ENCODE data around the gene PDZRN4.

PDZRN4 gene

GRCh38 chr12:41619705-41620104 is 431.6 kb downstream of the PDZRN4 start:
- no peaks in the 10 kb centered on the region for H3K9me3 ChIP-seq (ENCODE audit: insufficient read depth, low read length)
- no peak overlapping the region for H3K4me2 ChIP-seq (ENCODE audit: low read depth, low read length, poor library complexity, severe bottlenecking)
- no peak overlapping the region for H3K4me3 ChIP-seq (ENCODE audit: insufficient read depth, low read length, poor library complexity, severe bottlenecking)
- no peaks in the 10 kb centered on the region for H3K9me2 ChIP-seq (replicated peaks; ENCODE audit: insufficient read depth, low read length)
- no peak overlapping the region for H3K27ac ChIP-seq (ENCODE audit: low read depth, low read length)
- H3K27me3 ChIP-seq (ENCODE audit: low read length): no peaks in the 10 kb centered on the region
- no peaks in the 10 kb centered on the region for H3K36me3 ChIP-seq (ENCODE audit: low read length)
- no peak for TF ChIP-seq EZH2phosphoT487 (conservative IDR thresholded peaks at IDR 0.05; ENCODE audit: low read length)
- TF ChIP-seq CTCF (IDR thresholded peaks at IDR 0.05; ENCODE audit: insufficient read depth, low read length, poor library complexity, severe bottlenecking): no peak
- H3F3A ChIP-seq (ENCODE audit: insufficient read depth): no peaks in the 10 kb centered on the region
- H2AFZ ChIP-seq (ENCODE audit: low read depth, low read length, severe bottlenecking): no peak overlapping the region
- no peak overlapping the region for H3K9ac ChIP-seq (ENCODE audit: low read length)
- no peaks in the 10 kb centered on the region for H4K20me1 ChIP-seq (ENCODE audit: low read depth, low read length)
- H3K79me2 ChIP-seq (ENCODE audit: insufficient read depth, low read length): no peaks in the 10 kb centered on the region

- H3K4me3 ChIP-seq (ENCODE audit: insufficient read depth, low read length, poor library complexity, severe bottlenecking): no peak overlapping the region
- H3K9me2 ChIP-seq (replicated peaks; ENCODE audit: insufficient read depth, low read length): no peaks in the 10 kb centered on the region
- no peaks in the 10 kb centered on the region for H3K27me3 ChIP-seq (ENCODE audit: low read length)
- no peak overlapping the region for H2AFZ ChIP-seq (ENCODE audit: low read depth, low read length, severe bottlenecking)
- no peaks in the 10 kb centered on the region for H3K79me2 ChIP-seq (ENCODE audit: insufficient read depth, low read length)
- no peak overlapping the region for H3K27ac ChIP-seq (ENCODE audit: low read depth, low read length)
- H3K9me3 ChIP-seq (ENCODE audit: insufficient read depth, low read length): no peaks in the 10 kb centered on the region
- H3F3A ChIP-seq (ENCODE audit: insufficient read depth): no peaks in the 10 kb centered on the region
- H4K20me1 ChIP-seq (ENCODE audit: low read depth, low read length): no peaks in the 10 kb centered on the region
- TF ChIP-seq CTCF (IDR thresholded peaks at IDR 0.05; ENCODE audit: insufficient read depth, low read length, poor library complexity, severe bottlenecking) (no peak), EZH2phosphoT487 (conservative IDR thresholded peaks at IDR 0.05; ENCODE audit: low read length) (no peak)
- no peak overlapping the region for H3K4me2 ChIP-seq (ENCODE audit: low read depth, low read length, poor library complexity, severe bottlenecking)
- no peak overlapping the region for H3K9ac ChIP-seq (ENCODE audit: low read length)
- no peaks in the 10 kb centered on the region for H3K36me3 ChIP-seq (ENCODE audit: low read length)
Measured at GRCh38 chr12:41621291-41621690, 433.2 kb downstream of the PDZRN4 start.
